Activated CD4-positive, alpha-beta memory T cell treated with anti-CD3 and anti-CD28 coated beads, Interleukin-2, amount 10 ng/mL, durations not matched to agents 7 days and 5 days (primary cell): ENCODE results near the gene FSTL4. TPM values are rescaled to one million over a fixed set of nuclear protein-coding genes. Genes with fewer than 3 reads are reported as not detected.
A peak's percentile ranks its signal among the peaks of the same experiment; 100 is the strongest.

Experiments used
- CTCF ChIA-PET: fragments of 350-600 bp; sonication (Branson Sonifier 250); formaldehyde crosslinking; loops from one replicate; lab custom pipeline; 2021; ENCODE audit warnings: antibody characterized with exemption, inconsistent platforms; lab: Charles Lee
- POLR2A ChIA-PET: fragments of 350-600 bp; sonication (Branson Sonifier 250); formaldehyde crosslinking; loops from one replicate; lab custom pipeline; 2021; ENCODE audit warnings: antibody characterized with exemption; lab: Charles Lee
- DNase-seq: peaks from one replicate; pipeline ENCODE4 v3.0.0-alpha.2; 2020
- H3K27ac Mint-ChIP-seq: one replicate; pipeline ENCODE4 v1.8.0; 2021; ENCODE audit warnings: mild to moderate bottlenecking, mixed read lengths
- H3K27me3 Mint-ChIP-seq: one replicate; pipeline ENCODE4 v1.8.0; 2021; ENCODE audit warnings: mixed read lengths
- H3K36me3 Mint-ChIP-seq: one replicate; pipeline ENCODE4 v1.8.0; 2021; ENCODE audit warnings: low read depth, mixed read lengths
- H3K4me1 Mint-ChIP-seq: one replicate; pipeline ENCODE4 v1.8.0; 2021; ENCODE audit warnings: mixed read lengths
- H3K4me3 Mint-ChIP-seq: one replicate; pipeline ENCODE4 v1.8.0; 2021; ENCODE audit warnings: mild to moderate bottlenecking, mixed read lengths
- H3K9me3 Mint-ChIP-seq: one replicate; pipeline ENCODE4 v1.8.0; 2021; ENCODE audit warnings: mixed read lengths
- total RNA-seq, 2 experiments: library from RNA; stranded (reverse); gene quantifications; one replicate each; pipeline ENCODE4 v1.2.3, GENCODE V29; 2021

Gene FSTL4
- total RNA-seq, 2 experiments from 2014 or later = not detected

DNA sequence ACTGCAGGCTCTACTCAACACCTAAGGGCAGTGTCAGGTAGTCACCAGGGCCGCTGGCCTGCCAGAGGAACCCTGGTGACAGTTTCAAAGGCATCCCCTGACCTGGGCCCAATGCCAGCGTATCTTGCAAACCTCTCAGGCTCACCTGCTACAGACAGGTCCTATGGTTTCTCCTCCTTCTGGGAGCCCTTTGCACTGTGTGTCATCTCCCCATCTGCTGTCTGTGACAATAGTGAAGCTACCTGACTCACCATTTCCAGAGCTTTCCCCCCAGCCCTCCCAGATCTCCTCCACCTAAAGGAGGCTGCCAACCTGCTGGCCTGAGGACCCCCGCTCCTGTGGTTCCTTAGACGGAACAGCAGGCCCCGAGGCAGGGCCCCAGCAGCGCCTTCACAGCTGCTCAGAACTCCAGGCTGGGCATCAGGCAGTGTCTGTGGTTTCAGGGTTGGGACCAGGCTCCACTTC lies 203.1 kb downstream of the FSTL4 start:
- Mint-ChIP-seq H3K4me1 (no peaks in the 10 kb centered on the region), H3K27me3 (peaks cover 21% of the 10 kb centered on the region), H3K36me3 (no peaks in the 10 kb centered on the region), H3K4me3 (no peak overlapping the region), H3K27ac (no peak overlapping the region), H3K9me3 (no peaks in the 10 kb centered on the region)
- DNase-seq = no peak
- CTCF ChIA-PET = interaction anchor here (2.5 kb wide), 1 partner anchor 14 kb away, joined by 15 read pairs; no protein-coding TSS in a partner anchor
- POLR2A ChIA-PET = no interaction called here

DNA sequence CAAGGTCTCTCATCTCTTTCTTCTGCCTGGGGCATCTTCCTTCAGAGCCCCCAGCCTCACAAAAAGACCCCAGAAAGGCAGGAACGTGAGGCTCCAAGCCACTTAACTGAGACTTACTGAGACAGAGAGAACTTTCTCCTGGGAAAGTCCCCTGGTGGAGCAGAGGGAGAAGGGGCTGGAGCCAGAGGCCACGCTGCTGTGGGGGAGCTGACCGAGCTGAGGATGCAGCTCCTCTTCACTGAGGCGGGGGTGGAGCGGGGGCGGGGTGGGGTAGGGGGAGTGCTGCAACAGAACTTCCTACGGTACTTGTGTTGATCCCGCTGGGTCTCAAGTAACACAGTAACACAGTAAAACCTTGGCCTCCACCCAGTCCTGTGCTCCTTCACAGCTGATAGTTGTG lies 204.0 kb downstream of the FSTL4 start:
- no peak for DNase-seq
- Mint-ChIP-seq H3K27ac (no peak overlapping the region), H3K27me3 (peaks cover 14% of the 10 kb centered on the region), H3K36me3 (no peaks in the 10 kb centered on the region), H3K4me3 (no peak overlapping the region), H3K9me3 (no peaks in the 10 kb centered on the region), H3K4me1 (no peaks in the 10 kb centered on the region)
- ChIA-PET CTCF (no interaction called here), POLR2A (no interaction called here)

DNA sequence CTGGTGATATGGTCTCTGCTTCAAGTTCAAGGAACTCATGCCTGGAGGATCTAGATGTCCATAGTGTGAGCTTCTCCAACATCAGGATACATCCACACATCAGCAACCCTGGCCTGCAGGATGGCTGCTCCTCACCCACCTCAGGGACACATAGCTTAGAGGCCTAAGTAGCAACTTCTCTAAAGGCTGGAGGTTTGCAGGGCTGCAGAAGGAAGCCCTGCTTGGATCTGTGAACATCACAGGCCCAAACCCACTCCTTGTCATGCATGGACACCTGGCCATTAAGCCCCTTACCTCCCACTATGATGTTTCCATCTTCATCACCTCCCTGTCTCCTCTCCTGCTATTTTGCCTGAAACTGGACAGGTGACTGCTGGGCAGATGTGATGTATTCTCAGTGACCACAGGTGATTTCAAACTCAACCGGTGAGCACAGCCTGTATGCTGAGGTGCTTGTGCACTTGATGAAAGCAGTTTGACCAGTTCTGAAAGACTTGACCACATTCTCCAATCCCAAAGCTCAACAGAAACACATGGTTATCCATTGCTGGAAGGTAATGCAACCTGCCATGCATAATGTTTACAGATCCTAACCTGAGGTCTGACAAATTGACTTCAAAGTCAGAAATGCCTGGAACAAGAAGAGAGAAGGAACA lies 205.2 kb downstream of the FSTL4 start:
- no peaks in the 10 kb centered on the region for H3K4me1 Mint-ChIP-seq
- H3K9me3 Mint-ChIP-seq = no peaks in the 10 kb centered on the region
- no peak for DNase-seq
- ChIA-PET CTCF (interaction anchor here (1.1 to 2.4 kb wide), 3 partner anchors 14 to 19 kb away, joined by 3 to 6 read pairs (median 6); no protein-coding TSS in a partner anchor), POLR2A (no interaction called here)
- no peaks in the 10 kb centered on the region for H3K36me3 Mint-ChIP-seq
- H3K27ac Mint-ChIP-seq = no peak overlapping the region
- H3K27me3 Mint-ChIP-seq = peaks cover 8% of the 10 kb centered on the region
- H3K4me3 Mint-ChIP-seq = no peak overlapping the region

DNA sequence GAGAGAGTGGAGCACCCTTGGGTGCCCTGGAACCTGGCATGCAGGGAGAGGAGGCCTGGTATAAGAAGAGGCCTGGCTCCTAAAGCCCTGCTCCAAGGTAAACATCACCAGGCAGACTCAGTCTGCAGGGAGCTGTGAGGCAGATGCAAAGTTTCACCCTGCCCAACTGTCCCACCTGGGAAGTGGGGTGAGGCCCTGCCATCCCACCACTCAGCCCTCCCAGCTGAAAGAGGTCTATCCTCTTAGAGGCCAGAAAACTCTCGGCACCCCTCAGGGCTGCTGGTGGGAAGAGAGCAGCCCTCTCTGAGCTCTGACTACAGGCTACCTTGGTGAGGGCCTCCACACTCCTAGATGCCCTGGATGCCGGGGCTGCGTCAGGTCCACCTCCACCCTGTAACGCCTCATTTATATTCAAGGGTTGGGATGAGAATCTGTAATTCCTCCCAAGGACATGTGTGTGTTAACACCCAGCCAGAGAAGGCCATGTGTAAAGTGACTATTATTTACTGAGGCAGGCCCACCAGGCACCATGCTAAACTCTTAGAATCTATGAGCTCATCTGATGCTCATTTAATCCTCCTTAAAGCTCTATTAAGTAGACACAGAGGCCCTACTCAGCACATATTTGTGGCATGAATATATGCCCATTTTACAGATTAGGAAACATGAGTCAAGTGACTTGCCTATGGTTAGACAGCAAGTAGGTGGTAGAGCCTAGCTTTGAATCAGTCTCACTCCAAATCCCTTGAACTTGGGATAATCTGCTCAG lies 205.9 kb downstream of the FSTL4 start:
- Mint-ChIP-seq H3K36me3 (no peaks in the 10 kb centered on the region), H3K27me3 (peaks cover 4% of the 10 kb centered on the region), H3K4me3 (no peak overlapping the region), H3K27ac (no peak overlapping the region), H3K9me3 (no peaks in the 10 kb centered on the region), H3K4me1 (no peaks in the 10 kb centered on the region)
- DNase-seq = peak; percentile 13
- POLR2A ChIA-PET = no interaction called here
- CTCF ChIA-PET = interaction anchor here (1.1 to 2.4 kb wide), 3 partner anchors 15 to 20 kb away, joined by 3 to 6 read pairs (median 6); no protein-coding TSS in a partner anchor

DNA sequence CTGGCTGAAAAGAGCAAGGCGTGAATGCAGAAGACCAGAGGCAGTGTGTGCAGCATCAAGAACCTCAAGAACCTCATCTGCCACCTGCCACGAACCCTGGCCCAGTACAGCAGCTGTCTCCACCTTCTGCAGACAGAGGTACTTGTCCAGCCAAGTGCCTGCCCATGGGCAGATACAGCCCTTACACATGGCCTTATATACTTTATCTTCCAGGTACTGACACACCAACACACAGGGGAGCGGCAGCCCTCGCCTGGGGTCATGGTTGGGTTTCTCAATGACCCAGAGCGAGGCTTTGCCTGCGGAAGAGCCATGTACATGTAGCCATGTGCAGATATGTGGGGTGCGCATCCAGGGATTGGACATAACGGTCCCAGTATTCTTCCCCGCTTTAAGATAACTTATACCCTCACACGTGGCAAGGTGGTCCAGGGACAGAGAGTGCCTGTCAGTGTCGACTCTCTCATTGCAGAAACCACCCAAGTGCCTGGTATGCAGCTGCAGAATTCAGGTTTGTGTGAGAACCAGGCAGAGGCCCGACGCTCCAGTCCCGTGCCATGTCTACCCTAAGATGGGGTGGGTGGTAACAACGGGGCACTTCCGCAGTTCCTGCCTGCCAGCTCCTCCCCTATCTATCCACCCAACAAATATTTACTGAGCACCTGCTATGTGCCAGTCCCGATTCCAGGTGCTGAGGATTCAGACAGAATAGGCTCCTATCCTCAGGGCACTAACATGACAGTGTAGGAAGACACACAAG lies 206.9 kb downstream of the FSTL4 start:
- H3K9me3 Mint-ChIP-seq = no peaks in the 10 kb centered on the region
- CTCF ChIA-PET = interaction anchor here (2.0 to 2.4 kb wide), 2 partner anchors 16 to 18 kb away, joined by 6 read pairs; no protein-coding TSS in a partner anchor

DNA sequence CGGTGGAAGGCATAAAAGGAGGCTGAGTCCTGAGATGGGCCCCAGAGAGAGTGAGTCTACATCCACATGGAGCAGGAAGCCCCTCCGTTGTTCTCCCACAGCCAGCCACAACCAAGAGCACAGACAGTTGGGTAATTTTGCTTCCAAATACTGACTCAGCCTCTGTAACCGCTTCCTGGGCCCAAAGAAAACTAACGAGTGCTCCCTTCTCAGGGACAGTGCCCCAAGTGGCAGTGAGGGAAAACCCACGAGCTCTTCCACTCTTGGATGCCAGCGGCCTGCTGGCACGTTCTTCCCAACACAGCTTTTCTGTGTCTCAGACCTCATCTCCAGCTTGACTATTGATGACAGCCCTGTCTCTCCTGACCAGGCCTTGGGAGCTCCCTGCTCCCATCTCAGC lies 207.6 kb downstream of the FSTL4 start:
- no peaks in the 10 kb centered on the region for H3K36me3 Mint-ChIP-seq
- CTCF ChIA-PET = interaction anchor here (2.4 kb wide), 1 partner anchor 17 kb away, joined by 6 read pairs; no protein-coding TSS in a partner anchor
- H3K27me3 Mint-ChIP-seq = no peaks in the 10 kb centered on the region
- H3K4me1 Mint-ChIP-seq = no peaks in the 10 kb centered on the region
- POLR2A ChIA-PET = no interaction called here
- DNase-seq = no peak
- H3K27ac Mint-ChIP-seq = no peak overlapping the region
- H3K4me3 Mint-ChIP-seq = no peak overlapping the region
- H3K9me3 Mint-ChIP-seq = no peaks in the 10 kb centered on the region

More for the DNA sequence above, 206.9 kb downstream of the FSTL4 start:
- DNase-seq = no peak
- H3K27me3 Mint-ChIP-seq = no peaks in the 10 kb centered on the region
- POLR2A ChIA-PET = no interaction called here
- no peak overlapping the region for H3K27ac Mint-ChIP-seq
- H3K4me3 Mint-ChIP-seq = no peak overlapping the region
- H3K4me1 Mint-ChIP-seq = no peaks in the 10 kb centered on the region
- H3K36me3 Mint-ChIP-seq = no peaks in the 10 kb centered on the region

DNA sequence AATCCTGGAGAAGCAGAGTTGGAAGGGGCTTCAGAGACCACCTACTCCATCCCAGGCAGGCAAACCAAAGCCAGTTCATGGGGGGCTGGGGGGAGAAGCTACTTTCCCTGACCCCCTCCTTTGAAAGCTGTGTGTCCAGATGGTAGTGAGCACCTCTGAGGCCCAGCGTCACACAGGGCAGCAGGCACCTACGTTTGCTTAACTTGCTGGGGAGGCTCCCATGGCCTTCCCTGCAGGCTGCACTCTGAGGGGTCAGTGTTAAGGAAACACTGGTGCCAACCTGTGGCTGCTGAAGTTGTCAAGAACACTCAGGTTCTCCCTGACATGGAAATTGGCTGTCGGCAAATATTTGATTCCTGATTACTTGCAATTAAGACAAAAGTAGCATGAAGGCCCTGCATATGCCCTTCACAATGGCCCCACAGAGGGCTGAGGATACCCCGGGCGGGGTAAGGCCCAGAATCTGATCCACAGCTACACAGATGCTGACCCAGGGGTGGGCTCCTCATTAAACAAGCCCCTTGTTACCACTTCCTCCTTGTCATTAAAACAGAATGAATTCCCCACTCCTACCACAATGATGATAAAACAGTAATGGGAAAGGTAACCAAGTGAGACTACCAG lies 208.5 kb downstream of the FSTL4 start:
- no peak overlapping the region for H3K4me3 Mint-ChIP-seq
- no peaks in the 10 kb centered on the region for H3K27me3 Mint-ChIP-seq
- no peak overlapping the region for H3K27ac Mint-ChIP-seq
- H3K36me3 Mint-ChIP-seq = no peaks in the 10 kb centered on the region
- ChIA-PET POLR2A (no interaction called here), CTCF (no interaction called here)
- H3K9me3 Mint-ChIP-seq = no peaks in the 10 kb centered on the region
- no peak for DNase-seq
- H3K4me1 Mint-ChIP-seq = peaks cover 5% of the 10 kb centered on the region

DNA sequence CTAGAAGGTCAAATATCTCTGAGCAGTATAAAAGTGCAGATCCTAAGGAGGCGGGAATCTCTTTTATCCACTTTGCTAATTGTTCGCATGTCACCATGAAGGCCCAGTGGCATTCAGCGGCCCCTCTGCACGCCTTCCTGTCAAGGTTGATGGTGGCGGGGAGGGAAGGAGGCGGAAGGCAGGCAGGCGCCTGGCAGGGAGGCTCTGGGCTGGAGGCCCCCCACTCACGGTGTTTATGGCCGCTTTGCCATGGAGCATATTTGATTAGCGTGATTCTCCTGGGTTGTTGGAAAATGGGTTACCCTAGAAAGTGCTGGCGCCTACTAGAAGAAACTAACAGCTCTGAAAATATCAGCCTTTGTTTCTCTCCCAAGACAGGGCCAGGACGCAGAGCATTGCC lies 209.6 kb downstream of the FSTL4 start:
- CTCF ChIA-PET = no interaction called here
- Mint-ChIP-seq H3K9me3 (no peaks in the 10 kb centered on the region), H3K27ac (no peak overlapping the region)

DNA sequence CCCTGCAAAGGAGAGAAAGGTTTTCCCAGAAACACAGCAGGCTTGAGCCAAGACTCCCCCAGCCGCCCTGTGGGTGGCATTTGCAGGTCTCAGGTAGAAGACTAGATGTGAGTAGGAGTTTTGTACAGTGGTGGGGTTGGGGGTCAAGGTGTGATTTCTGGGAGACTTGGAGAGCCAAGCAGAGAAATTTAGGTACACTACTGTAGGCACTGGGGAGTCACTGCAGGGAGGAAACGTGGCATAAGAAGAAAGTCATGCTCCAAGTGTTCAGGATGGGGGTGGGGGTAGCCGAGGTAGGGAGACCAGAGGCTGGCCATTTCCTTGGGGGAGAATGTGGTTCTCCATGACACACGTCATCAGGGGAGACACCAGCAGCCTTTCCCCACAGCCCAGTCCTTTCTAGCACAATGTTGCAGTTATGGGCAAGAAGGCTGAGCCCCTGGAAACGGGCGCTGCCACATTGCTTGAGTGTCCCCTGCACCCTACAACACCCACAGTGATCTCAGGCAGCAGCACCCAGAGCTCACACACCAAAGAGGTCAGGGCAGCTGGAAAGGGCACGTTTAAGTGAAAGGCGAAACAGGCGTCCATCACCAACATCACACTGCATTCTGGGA lies 210.5 kb downstream of the FSTL4 start:
- DNase-seq = no peak
- no peak overlapping the region for H3K4me3 Mint-ChIP-seq
- no peaks in the 10 kb centered on the region for H3K9me3 Mint-ChIP-seq
- no peaks in the 10 kb centered on the region for H3K27me3 Mint-ChIP-seq
- POLR2A ChIA-PET = no interaction called here
- CTCF ChIA-PET = no interaction called here
- H3K36me3 Mint-ChIP-seq = no peaks in the 10 kb centered on the region
- H3K27ac Mint-ChIP-seq = no peak overlapping the region
- peaks cover 10% of the 10 kb centered on the region for H3K4me1 Mint-ChIP-seq

More for the DNA sequence above, 209.6 kb downstream of the FSTL4 start:
- Mint-ChIP-seq H3K36me3 (no peaks in the 10 kb centered on the region), H3K27me3 (no peaks in the 10 kb centered on the region), H3K4me1 (peaks cover 10% of the 10 kb centered on the region), H3K4me3 (no peak overlapping the region)
- no peak for DNase-seq
- POLR2A ChIA-PET = no interaction called here

DNA sequence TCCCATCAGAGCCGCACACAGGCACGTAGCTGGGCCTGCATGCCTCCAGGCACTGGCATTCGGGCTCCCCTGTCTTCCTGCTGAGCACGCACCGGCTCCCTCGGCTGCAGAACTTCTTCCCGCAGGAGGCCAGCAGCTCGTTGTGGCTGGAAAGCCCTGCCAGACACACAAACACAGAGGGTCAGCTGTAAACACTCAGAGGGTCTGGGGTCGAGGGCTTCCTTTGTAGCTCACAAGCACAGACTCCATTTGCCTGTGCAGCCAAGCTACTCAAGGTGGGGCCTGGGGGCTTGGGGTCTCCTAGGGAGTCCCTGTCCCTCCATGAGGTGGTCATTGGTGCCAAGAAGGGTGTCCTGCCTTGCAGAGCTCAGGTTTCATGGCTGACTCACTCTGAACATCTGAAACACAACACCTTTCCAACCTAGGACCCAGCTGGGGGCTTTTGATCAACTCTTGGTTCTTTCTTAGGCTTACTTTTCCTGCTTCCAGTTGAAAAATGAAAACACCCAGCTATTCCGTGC lies 211.4 kb downstream of the FSTL4 start:
- peaks cover 10% of the 10 kb centered on the region for H3K4me1 Mint-ChIP-seq
- no peak overlapping the region for H3K27ac Mint-ChIP-seq
- H3K36me3 Mint-ChIP-seq = no peaks in the 10 kb centered on the region
- DNase-seq = no peak
- no peaks in the 10 kb centered on the region for H3K27me3 Mint-ChIP-seq
- POLR2A ChIA-PET = no interaction called here
- no peaks in the 10 kb centered on the region for H3K9me3 Mint-ChIP-seq
- CTCF ChIA-PET = interaction anchor here (1.3 kb wide), 1 partner anchor 22 kb away, joined by 3 read pairs; no protein-coding TSS in a partner anchor
- no peak overlapping the region for H3K4me3 Mint-ChIP-seq

DNA sequence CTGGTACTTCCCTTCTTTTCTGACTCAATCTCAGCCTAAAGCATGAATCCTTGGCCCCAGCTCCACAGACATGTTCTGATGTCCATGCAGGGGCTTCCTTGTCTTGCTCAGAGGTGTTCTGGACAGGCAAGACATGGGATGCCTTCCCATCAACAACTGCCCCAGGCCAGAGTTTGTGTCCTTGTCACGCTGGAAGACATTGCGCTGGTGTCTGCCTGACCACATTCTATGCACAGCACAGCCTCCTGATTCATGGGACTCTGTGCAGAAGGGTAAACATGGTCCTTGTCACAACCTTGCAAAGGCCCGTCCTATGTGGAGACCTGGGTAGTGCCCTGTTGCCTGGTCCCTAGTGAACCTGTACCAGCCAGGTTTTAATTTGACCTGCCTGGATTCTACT lies 212.2 kb downstream of the FSTL4 start:
- H3K27me3 Mint-ChIP-seq = no peaks in the 10 kb centered on the region
- no peak overlapping the region for H3K4me3 Mint-ChIP-seq
- H3K36me3 Mint-ChIP-seq = no peaks in the 10 kb centered on the region
- no peak for DNase-seq
- no peak overlapping the region for H3K27ac Mint-ChIP-seq
- no peaks in the 10 kb centered on the region for H3K9me3 Mint-ChIP-seq
- POLR2A ChIA-PET = no interaction called here
- CTCF ChIA-PET = interaction anchor here (1.3 kb wide), 1 partner anchor 23 kb away, joined by 3 read pairs; no protein-coding TSS in a partner anchor
- H3K4me1 Mint-ChIP-seq = peaks cover 10% of the 10 kb centered on the region
